Dendritic cell treated with granulocyte-macrophage colony-stimulating factor and Interleukin-4, amounts not matched to agents 40 ng/mL and 50 ng/mL, for 4 days (primary cell): ENCODE data around the gene PAX9.

Experiments
- H3K27ac Mint-ChIP-seq: one replicate; pipeline ENCODE4 v1.8.0; 2022; ENCODE audit warnings: mild to moderate bottlenecking, mixed read lengths
- H3K27me3 Mint-ChIP-seq: one replicate; pipeline ENCODE4 v1.8.0; 2022; ENCODE audit warnings: mild to moderate bottlenecking, mixed read lengths
- H3K36me3 Mint-ChIP-seq: one replicate; pipeline ENCODE4 v1.8.0; 2022; ENCODE audit warnings: low read depth, mixed read lengths
- H3K4me1 Mint-ChIP-seq: one replicate; pipeline ENCODE4 v1.8.0; 2022; ENCODE audit warnings: low read depth, mixed read lengths
- H3K4me3 Mint-ChIP-seq: one replicate; pipeline ENCODE4 v1.8.0; 2022; ENCODE audit warnings: mild to moderate bottlenecking, moderate library complexity, mixed read lengths
- H3K9me3 Mint-ChIP-seq: one replicate; pipeline ENCODE4 v1.8.0; 2022; ENCODE audit warnings: mixed read lengths
- intact Hi-C: fragments of 100-400 bp; cut with micrococcal nuclease; formaldehyde crosslinking; loops from one replicate; pipeline ENCODE4 v1.15.0; 2022

PAX9 gene

GRCh38 chr14:36661506-36662257, at the start of gene PAX9:
PAX9 (plus strand) TSS chr14:36661860; CDS start chr14:36662090, 230 bp downstream.
- Mint-ChIP-seq H3K36me3 (no peaks in the 10 kb centered on the region), H3K9me3 (peaks cover 18% of the 10 kb centered on the region), H3K4me1 (peaks cover 42% of the 10 kb centered on the region), H3K4me3 (peak within 1 kb of the TSS; percentile 39), H3K27ac (no peak within 1 kb of the TSS), H3K27me3 (peaks cover 100% of the 10 kb centered on the region)
- intact Hi-C loops = no loop called here

- intact Hi-C loops = no loop called here
- no peaks in the 10 kb centered on the region for H3K4me1 Mint-ChIP-seq
- H3K4me3 Mint-ChIP-seq = no peak overlapping the region
Measured at GRCh38 chr14:36617824-36618223, 43.8 kb upstream of the PAX9 start.

GRCh38 chr14:36618641-36619040, 43.0 kb upstream of the PAX9 start:
- Mint-ChIP-seq H3K4me1 (no peaks in the 10 kb centered on the region), H3K36me3 (no peaks in the 10 kb centered on the region), H3K4me3 (no peak overlapping the region), H3K27me3 (no peaks in the 10 kb centered on the region), H3K27ac (no peak overlapping the region), H3K9me3 (no peaks in the 10 kb centered on the region)
- intact Hi-C loops = no loop called here

More at GRCh38 chr14:36617824-36618223, 43.8 kb upstream of the PAX9 start:
- Mint-ChIP-seq H3K27me3 (no peaks in the 10 kb centered on the region), H3K9me3 (no peaks in the 10 kb centered on the region), H3K36me3 (no peaks in the 10 kb centered on the region), H3K27ac (no peak overlapping the region)

GRCh38 chr14:36619131-36619530, 42.5 kb upstream of the PAX9 start:
- H3K27me3 Mint-ChIP-seq = no peaks in the 10 kb centered on the region
- intact Hi-C loops = no loop called here
- H3K4me1 Mint-ChIP-seq = no peaks in the 10 kb centered on the region
- no peak overlapping the region for H3K27ac Mint-ChIP-seq
- H3K9me3 Mint-ChIP-seq = no peaks in the 10 kb centered on the region
- H3K36me3 Mint-ChIP-seq = no peaks in the 10 kb centered on the region
- H3K4me3 Mint-ChIP-seq = no peak overlapping the region

- H3K4me3 Mint-ChIP-seq = no peak overlapping the region
- no peaks in the 10 kb centered on the region for H3K4me1 Mint-ChIP-seq
- no peak overlapping the region for H3K27ac Mint-ChIP-seq
- no peaks in the 10 kb centered on the region for H3K9me3 Mint-ChIP-seq
- intact Hi-C loops = no loop called here
- H3K27me3 Mint-ChIP-seq = no peaks in the 10 kb centered on the region
- no peaks in the 10 kb centered on the region for H3K36me3 Mint-ChIP-seq
Measured at GRCh38 chr14:36619853-36620252, 41.8 kb upstream of the PAX9 start.

- H3K27me3 Mint-ChIP-seq = peaks cover 2% of the 10 kb centered on the region
- intact Hi-C loops = no loop called here
Measured at GRCh38 chr14:36625014-36625413, 36.6 kb upstream of the PAX9 start.

GRCh38 chr14:36625436-36625835, 36.2 kb upstream of the PAX9 start:
- H3K4me3 Mint-ChIP-seq = no peak overlapping the region
- no peaks in the 10 kb centered on the region for H3K9me3 Mint-ChIP-seq
- peaks cover 2% of the 10 kb centered on the region for H3K27me3 Mint-ChIP-seq
- no peaks in the 10 kb centered on the region for H3K36me3 Mint-ChIP-seq
- intact Hi-C loops = no loop called here
- no peaks in the 10 kb centered on the region for H3K4me1 Mint-ChIP-seq
- H3K27ac Mint-ChIP-seq = no peak overlapping the region

More at GRCh38 chr14:36625014-36625413, 36.6 kb upstream of the PAX9 start:
- Mint-ChIP-seq H3K27ac (no peak overlapping the region), H3K36me3 (no peaks in the 10 kb centered on the region), H3K9me3 (no peaks in the 10 kb centered on the region), H3K4me1 (no peaks in the 10 kb centered on the region), H3K4me3 (no peak overlapping the region)

- Mint-ChIP-seq H3K9me3 (no peaks in the 10 kb centered on the region), H3K27me3 (peaks cover 2% of the 10 kb centered on the region), H3K36me3 (no peaks in the 10 kb centered on the region), H3K4me1 (no peaks in the 10 kb centered on the region), H3K4me3 (no peak overlapping the region), H3K27ac (no peak overlapping the region)
- intact Hi-C loops = no loop called here
Measured at GRCh38 chr14:36626151-36626550, 35.5 kb upstream of the PAX9 start.

- H3K4me3 Mint-ChIP-seq = no peak overlapping the region
- H3K9me3 Mint-ChIP-seq = no peaks in the 10 kb centered on the region
- H3K4me1 Mint-ChIP-seq = no peaks in the 10 kb centered on the region
- H3K36me3 Mint-ChIP-seq = no peaks in the 10 kb centered on the region
- H3K27me3 Mint-ChIP-seq = peaks cover 2% of the 10 kb centered on the region
- intact Hi-C loops = no loop called here
- H3K27ac Mint-ChIP-seq = no peak overlapping the region
Measured at GRCh38 chr14:36627981-36628380, 33.7 kb upstream of the PAX9 start.

- no peak overlapping the region for H3K27ac Mint-ChIP-seq
- no peak overlapping the region for H3K4me3 Mint-ChIP-seq
- no peaks in the 10 kb centered on the region for H3K36me3 Mint-ChIP-seq
- intact Hi-C loops = no loop called here
- no peaks in the 10 kb centered on the region for H3K9me3 Mint-ChIP-seq
- peaks cover 4% of the 10 kb centered on the region for H3K27me3 Mint-ChIP-seq
- H3K4me1 Mint-ChIP-seq = no peaks in the 10 kb centered on the region
Measured at GRCh38 chr14:36633580-36633979, 28.1 kb upstream of the PAX9 start.

- peaks cover 74% of the 10 kb centered on the region for H3K27me3 Mint-ChIP-seq
- peaks cover 9% of the 10 kb centered on the region for H3K4me1 Mint-ChIP-seq
- H3K27ac Mint-ChIP-seq = no peak overlapping the region
- no peaks in the 10 kb centered on the region for H3K36me3 Mint-ChIP-seq
- no peaks in the 10 kb centered on the region for H3K9me3 Mint-ChIP-seq
- intact Hi-C loops = no loop called here
- no peak overlapping the region for H3K4me3 Mint-ChIP-seq
Measured at GRCh38 chr14:36646664-36647416, 14.8 kb upstream of the PAX9 start.

- Mint-ChIP-seq H3K27me3 (peaks cover 74% of the 10 kb centered on the region), H3K4me3 (no peak overlapping the region), H3K27ac (no peak overlapping the region), H3K4me1 (peaks cover 9% of the 10 kb centered on the region), H3K9me3 (no peaks in the 10 kb centered on the region), H3K36me3 (no peaks in the 10 kb centered on the region)
- intact Hi-C loops = no loop called here
Measured at GRCh38 chr14:36647417-36647823, 14.2 kb upstream of the PAX9 start.

GRCh38 chr14:36647824-36648753, 13.6 kb upstream of the PAX9 start:
- Mint-ChIP-seq H3K27ac (no peak overlapping the region), H3K4me1 (peaks cover 9% of the 10 kb centered on the region), H3K9me3 (no peaks in the 10 kb centered on the region), H3K27me3 (peaks cover 78% of the 10 kb centered on the region), H3K36me3 (no peaks in the 10 kb centered on the region), H3K4me3 (no peak overlapping the region)
- intact Hi-C loops = no loop called here
